ENCODE results near the gene C6orf62. TPM values are rescaled to one million over a fixed set of nuclear protein-coding genes. Genes with fewer than 3 reads are reported as not detected.
"Not testable (repeated sequence)": the region's sequence is repeated elsewhere in the genome, so short reads cannot be mapped to it uniquely, and the experiment has no call there.

Gene C6orf62
- total RNA-seq, 4 donors from 2014 or later: 55.9 to 122 (median 77.9) TPM

GRCh38 chr6:24702720-24703282, 16.2 kb downstream of the C6orf62 start:
- 75 to 81% methylated on average over 4 of the region's 4 CpGs for WGBS, 2 donors
- Histone ChIP-seq H3K27ac (no peak overlapping the region), H3K4me1 (peaks cover 0 to 17% (median 3%) of the 10 kb centered on the region in 4 donors), H3K4me3 (no peak overlapping the region), H3K27me3 (no peaks in the 10 kb centered on the region), H3K36me3 (peaks cover 0 to 64% (median 17%) of the 10 kb centered on the region in 3 donors), H3K9me3 (no peaks in the 10 kb centered on the region)
- TF ChIP-seq POLR2A (IDR thresholded peaks at IDR 0.05) (no peak), CTCF (IDR thresholded peaks at IDR 0.05) (no peak)
- DNase-seq (ENCODE audit: low spot score in 2 of 2): no peak

DNA sequence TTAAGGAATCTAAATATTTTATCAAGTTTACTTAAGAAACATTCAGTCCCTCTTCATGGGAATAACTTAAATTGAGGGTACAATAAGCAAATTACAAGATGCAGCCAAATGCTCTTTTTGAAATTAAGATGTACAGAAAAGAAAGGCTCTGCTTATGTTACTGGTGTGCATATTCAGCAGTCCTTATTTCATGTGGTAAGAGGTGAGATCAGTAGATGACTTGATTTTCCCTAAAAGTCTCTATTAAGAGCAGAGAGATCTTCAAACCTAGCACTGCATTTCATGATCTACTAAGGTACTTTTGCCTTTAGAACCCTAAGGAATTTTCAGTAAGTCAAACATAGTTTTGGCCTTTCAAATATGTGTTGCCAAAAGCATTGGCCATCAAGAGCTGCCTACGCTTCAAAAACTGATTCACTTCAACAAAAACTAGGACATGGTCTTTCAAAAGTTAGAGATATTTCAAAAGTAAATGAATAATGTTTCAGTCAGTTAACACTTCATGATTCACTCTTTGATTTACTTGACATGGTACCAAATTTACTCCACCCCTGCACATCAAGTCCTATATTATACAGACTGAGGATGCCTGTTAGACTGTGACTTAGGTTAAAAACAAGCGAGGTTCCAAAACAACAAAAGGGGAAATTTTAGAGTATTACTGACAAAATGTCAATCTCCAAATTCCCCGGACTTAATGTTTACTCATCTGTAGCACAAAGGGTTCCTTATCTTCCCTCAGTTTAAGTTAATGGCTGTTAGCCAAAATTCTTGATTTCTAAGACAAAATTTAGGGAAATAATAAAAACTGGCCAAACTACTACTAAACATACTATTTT, 19.2 kb downstream of the C6orf62 start:
- Histone ChIP-seq H3K27me3 (no peaks in the 10 kb centered on the region), H3K36me3 (peaks cover 0 to 33% (median 0%) of the 10 kb centered on the region in 3 donors), H3K9me3 (no peaks in the 10 kb centered on the region), H3K4me3 (no peak overlapping the region), H3K4me1 (peaks cover 0 to 17% (median 3%) of the 10 kb centered on the region in 4 donors), H3K27ac (peak overlapping the region in 2 of 4 donors; percentile 42 to 63)
- TF ChIP-seq CTCF (IDR thresholded peaks at IDR 0.05) (no peak), EP300 (IDR thresholded peaks at IDR 0.05) (no peak), POLR2A (IDR thresholded peaks at IDR 0.05) (no peak)
- no peak for DNase-seq (ENCODE audit: low spot score in 2 of 2)
- WGBS, 2 donors: 30 to 31% methylated on average over 3 of the region's 3 CpGs

DNA sequence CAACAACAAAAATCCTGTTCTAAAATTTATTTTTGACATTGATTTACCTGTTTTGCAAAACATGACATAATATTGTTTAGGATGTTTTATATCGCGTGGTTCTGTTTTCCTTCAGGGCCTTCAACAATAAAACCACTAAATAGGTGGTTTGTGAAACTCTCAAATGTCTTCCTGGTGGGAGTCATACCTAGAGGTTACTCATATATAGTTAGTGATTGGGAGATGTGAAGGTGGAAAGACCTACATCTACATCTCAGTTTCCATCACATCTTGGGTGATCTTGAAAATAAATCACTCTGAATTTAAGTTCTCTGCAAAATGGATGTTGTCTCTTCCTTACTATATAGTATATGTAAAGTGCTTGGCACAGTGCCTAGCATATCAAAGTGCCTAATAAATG, 22.9 kb downstream of the C6orf62 start:
- no peak overlapping the region for H3K4me3 ChIP-seq
- 92 to 95% methylated on average over 2 of the region's 2 CpGs for WGBS, 2 donors

DNA sequence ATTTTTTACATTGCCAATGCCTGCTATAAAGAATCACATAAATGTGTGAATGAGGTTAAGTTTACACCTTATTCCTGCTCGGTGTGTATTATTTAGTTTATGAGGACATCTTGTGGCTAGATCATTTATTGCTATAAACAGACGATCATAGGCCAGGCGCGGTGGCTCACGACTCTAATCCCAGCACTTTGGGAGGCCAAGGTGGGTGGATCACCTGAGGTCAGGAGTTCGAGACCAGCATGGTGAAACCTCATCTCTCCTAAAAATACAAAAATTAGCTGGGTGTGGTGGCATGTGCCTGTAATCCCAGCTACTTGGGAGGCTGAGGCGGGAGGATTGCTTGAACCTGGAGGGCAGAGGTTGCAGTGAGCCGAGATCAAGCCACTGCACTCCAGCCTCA, 23.3 kb downstream of the C6orf62 start:
- not testable (repeated sequence) for H3K9me3 ChIP-seq, H3K27ac ChIP-seq, H3K36me3 ChIP-seq, H3K27me3 ChIP-seq, H3K4me3 ChIP-seq
- WGBS, 2 donors: 31% methylated on average over 8 of the region's 8 CpGs
- peak in 1 of 2 donors; percentile 25 for DNase-seq (ENCODE audit: low spot score in 2 of 2)
- TF ChIP-seq CTCF (IDR thresholded peaks at IDR 0.05): peak; percentile 29 to 67 (median 38)
- peaks cover 0 to 19% (median 3%) of the 10 kb centered on the region in 4 donors for H3K4me1 ChIP-seq

More for the DNA sequence above, 22.9 kb downstream of the C6orf62 start:
- H3K27me3 ChIP-seq: no peaks in the 10 kb centered on the region
- H3K36me3 ChIP-seq: no peaks in the 10 kb centered on the region
- no peak overlapping the region for H3K27ac ChIP-seq
- no peak for DNase-seq (ENCODE audit: low spot score in 2 of 2)
- H3K4me1 ChIP-seq: peaks cover 0 to 19% (median 3%) of the 10 kb centered on the region in 4 donors
- H3K9me3 ChIP-seq: no peaks in the 10 kb centered on the region
- TF ChIP-seq POLR2A (IDR thresholded peaks at IDR 0.05) (no peak), EP300 (IDR thresholded peaks at IDR 0.05) (no peak), CTCF (IDR thresholded peaks at IDR 0.05) (no peak)

- Histone ChIP-seq H3K9me3 (no peaks in the 10 kb centered on the region), H3K27me3 (no peaks in the 10 kb centered on the region), H3K4me1 (peaks cover 0 to 9% (median 0%) of the 10 kb centered on the region in 4 donors), H3K27ac (no peak overlapping the region), H3K36me3 (no peaks in the 10 kb centered on the region), H3K4me3 (no peak overlapping the region)
- TF ChIP-seq EP300 (IDR thresholded peaks at IDR 0.05) (no peak), POLR2A (IDR thresholded peaks at IDR 0.05) (no peak)
- no peak for DNase-seq (ENCODE audit: low spot score in 2 of 2)
- 83 to 100% methylated on average over 1 of the region's 1 CpG for WGBS, 2 donors
Measured at GRCh38 chr6:24694198-24694597, 24.8 kb downstream of the C6orf62 start.
